SK-N-SH (cell line): ENCODE measurements around the gene AHNAK2. TPM values are rescaled to one million over a fixed set of nuclear protein-coding genes. Genes with fewer than 3 reads are reported as not detected.

Source experiments
- CTCF ChIA-PET: fragments of 300-600, 350-600 bp; formaldehyde crosslinking; extraction: SDS; loops from one replicate; lab custom pipeline; 2021; lab: Yijun Ruan, JAX
- POLR2A ChIA-PET: fragments of 350-600 bp; sonication (Branson Sonifier 250); formaldehyde crosslinking; extraction: SDS; loops from one replicate; lab custom pipeline; 2020; ENCODE audit warnings: antibody characterized with exemption, inconsistent platforms; lab: Yijun Ruan, JAX
- DNase-seq: peaks from one replicate; pipeline ENCODE4 v3.0.0; 2012
- H2AFZ ChIP-seq: fragments of 200-600 bp; sonication (generic); 2 replicates; pipeline ENCODE4 v1.8.1; 2016; ENCODE audit warnings: antibody characterized with exemption, mild to moderate bottlenecking, low read depth
- H3F3A ChIP-seq: fragments of 200-600 bp; sonication (generic); replicated peaks from 2 replicates; pipeline ENCODE3; 2016; ENCODE audit warnings: antibody characterized with exemption, mild to moderate bottlenecking; ENCODE audit not compliant: insufficient read depth
- H3K27ac ChIP-seq, 2 experiments: fragments of 200-500 bp in 1 of 2; fragments of 200-600 bp in 1 of 2; sonication (Bioruptor generic) in 1 of 2; sonication (generic), shearing (Covaris generic) in 1 of 2; 2 replicates each; pipeline versions ENCODE4 v1.5.1 to v1.6.1; 2014 to 2016; ENCODE audit warnings: low read depth in 2 of 2, inconsistent platforms in 1 of 2, low read length in 1 of 2, mild to moderate bottlenecking in 1 of 2, mixed read lengths in 1 of 2
- H3K27me3 ChIP-seq: fragments of 200-600 bp; sonication (generic), shearing (Covaris generic); 2 replicates; pipeline ENCODE4 v1.6.1; 2016; ENCODE audit warnings: mixed run types; ENCODE audit not compliant: insufficient read depth
- H3K36me3 ChIP-seq, 2 experiments: fragments of 200-500 bp in 1 of 2; fragments of 200-600 bp in 1 of 2; sonication (Bioruptor generic) in 1 of 2; sonication (generic) in 1 of 2; replicated peaks in 1 of 2; 2 replicates each; pipeline versions ENCODE3 to v1.5.1; 2014 to 2016; ENCODE audit warnings: low read length in 1 of 2, mild to moderate bottlenecking in 1 of 2; ENCODE audit not compliant: insufficient read depth in 2 of 2, control insufficient read depth in 1 of 2
- H3K4me1 ChIP-seq, 2 experiments: fragments of 200-500 bp in 1 of 2; fragments of 200-600 bp in 1 of 2; sonication (Bioruptor generic) in 1 of 2; sonication (generic), shearing (Covaris generic) in 1 of 2; 2 replicates each; pipeline versions ENCODE4 v1.5.1 to v1.6.1; 2014 to 2016; ENCODE audit warnings: low read depth in 1 of 2, low read length in 1 of 2, mixed run types in 1 of 2; ENCODE audit not compliant: insufficient read depth in 2 of 2, control insufficient read depth in 1 of 2
- H3K4me2 ChIP-seq: fragments of 200-600 bp; sonication (generic), shearing (Covaris generic); 2 replicates; pipeline ENCODE4 v1.6.1; 2017; ENCODE audit warnings: mixed run types
- H3K4me3 ChIP-seq, 2 experiments: fragments of 200-500 bp in 1 of 2; fragments of 200-600 bp in 1 of 2; sonication (Bioruptor generic) in 1 of 2; sonication (generic), shearing (Covaris generic) in 1 of 2; 2 replicates each; pipeline versions ENCODE4 v1.5.1 to v1.8.1; 2014 to 2016; ENCODE audit warnings: low read depth in 2 of 2, inconsistent platforms in 1 of 2, low read length in 1 of 2, mild to moderate bottlenecking in 1 of 2, mixed read lengths in 1 of 2, moderate library complexity in 1 of 2
- H3K79me2 ChIP-seq: fragments of 200-600 bp; sonication (generic); 2 replicates; pipeline ENCODE4 v1.8.1; 2017; ENCODE audit warnings: mild to moderate bottlenecking; ENCODE audit not compliant: insufficient read depth
- H3K9ac ChIP-seq: fragments of 200-600 bp; sonication (generic); 2 replicates; pipeline ENCODE4 v1.6.1; 2017; ENCODE audit warnings: mixed run types
- H3K9me2 ChIP-seq: fragments of 200-600 bp; sonication (generic); 2 replicates; pipeline ENCODE4 v1.6.1; 2017; ENCODE audit warnings: mixed run types
- H3K9me3 ChIP-seq: fragments of 200-600 bp; sonication (generic); 2 replicates; pipeline ENCODE4 v1.6.1; 2017; ENCODE audit warnings: mixed run types, mild to moderate bottlenecking, moderate library complexity
- H4K20me1 ChIP-seq: fragments of 200-600 bp; sonication (generic); 2 replicates; pipeline ENCODE4 v1.6.1; 2017; ENCODE audit warnings: mild to moderate bottlenecking, mixed run types; ENCODE audit not compliant: insufficient read depth
- ELF1 ChIP-seq: IDR thresholded peaks from 2 replicates; pipeline ENCODE4 v1.4.0; 2012
- EP300 ChIP-seq, 2 experiments: IDR thresholded peaks; 2 replicates each; pipeline versions ENCODE4 v1.4.0 to v1.6.1; 2012; ENCODE audit warnings: borderline replicate concordance in 1 of 2, low read depth in 1 of 2, low read length in 1 of 2
- FOXJ3 ChIP-seq: sonication (generic); formaldehyde crosslinking; IDR thresholded peaks from 2 replicates; pipeline ENCODE4 v1.5.1; 2020; ENCODE audit warnings: mild to moderate bottlenecking, missing genetic modification reagents
- GABPA ChIP-seq: IDR thresholded peaks from 2 replicates; pipeline ENCODE4 v1.4.0; 2012; ENCODE audit warnings: low read depth, mild to moderate bottlenecking
- MAX ChIP-seq: IDR thresholded peaks from 2 replicates; pipeline ENCODE4 v1.4.0; 2012; ENCODE audit warnings: low read depth
- MEF2A ChIP-seq: IDR thresholded peaks from 2 replicates; pipeline ENCODE4 v1.4.0; 2012; ENCODE audit warnings: low read depth, borderline replicate concordance
- MXI1 ChIP-seq: IDR thresholded peaks from 2 replicates; pipeline ENCODE4 v1.6.1; 2012; ENCODE audit warnings: mild to moderate bottlenecking, low read depth, low read length, improper control_type of control experiment
- NFIC ChIP-seq: IDR thresholded peaks from 2 replicates; pipeline ENCODE4 v1.4.0; 2012; ENCODE audit warnings: borderline replicate concordance
- NRF1 ChIP-seq: IDR thresholded peaks from 2 replicates; pipeline ENCODE4 v1.6.1; 2012; ENCODE audit warnings: low read depth, mild to moderate bottlenecking, low read length
- RAD21 ChIP-seq: IDR thresholded peaks from 2 replicates; pipeline ENCODE4 v1.6.1; 2012; ENCODE audit warnings: mild to moderate bottlenecking, low read length
- RFX5 ChIP-seq: IDR thresholded peaks from 2 replicates; pipeline ENCODE4 v1.6.1; 2012; ENCODE audit warnings: mild to moderate bottlenecking, improper control_type of control experiment, low read length
- SIN3A ChIP-seq: IDR thresholded peaks from 2 replicates; pipeline ENCODE4 v1.6.1; 2012; ENCODE audit warnings: low read depth, mild to moderate bottlenecking, low read length, moderate library complexity, borderline replicate concordance
- SMC3 ChIP-seq: IDR thresholded peaks from 2 replicates; pipeline ENCODE4 v1.6.1; 2012; ENCODE audit warnings: low read depth, low read length, improper control_type of control experiment
- TAF1 ChIP-seq: IDR thresholded peaks from 2 replicates; pipeline ENCODE4 v1.6.1; 2012; ENCODE audit warnings: low read depth, mild to moderate bottlenecking, low read length, moderate library complexity, borderline replicate concordance
- TCF12 ChIP-seq: IDR thresholded peaks from 2 replicates; pipeline ENCODE4 v1.4.0; 2012
- WGBS: methylation state at CpG from one replicate; pipeline ENCODE4 v1.1.6; 2017; ENCODE audit warnings: low lambda C conversion rate; 5-methylcytosine and 5-hydroxymethylcytosine counted together
- polyA plus RNA-seq, 3 experiments: library from polyadenylated mRNA; depleted of rRNA; stranded (reverse); fragments of >200 nt; gene quantifications; 2 replicates each; pipeline ENCODE4 v1.2.3, GENCODE V29; 2012
- TF ChIP-seq, protein P1 (sequence below): IDR thresholded peaks from 2 replicates; pipeline ENCODE4 v1.4.0; 2012; ENCODE audit warnings: low read depth, borderline replicate concordance
- TF ChIP-seq, protein P2 (sequence below): IDR thresholded peaks from 2 replicates; pipeline ENCODE4 v1.4.0; 2012; ENCODE audit warnings: low read depth, borderline replicate concordance
- TF ChIP-seq, protein P3 (sequence below): fragments of 200-600 bp; sonication (generic); IDR thresholded peaks from 2 replicates; pipeline ENCODE4 v1.6.1; 2017; ENCODE audit warnings: antibody characterized with exemption, mild to moderate bottlenecking, moderate library complexity
- TF ChIP-seq, protein P4 (sequence below): IDR thresholded peaks from 2 replicates; pipeline ENCODE4 v1.6.1; 2012; ENCODE audit warnings: mild to moderate bottlenecking, low read depth, low read length, moderate library complexity

AHNAK2 gene
- polyA plus RNA-seq, 1 of the 3 experiments (the other 2 are of a cell fraction) = 33.5 TPM

DNA sequence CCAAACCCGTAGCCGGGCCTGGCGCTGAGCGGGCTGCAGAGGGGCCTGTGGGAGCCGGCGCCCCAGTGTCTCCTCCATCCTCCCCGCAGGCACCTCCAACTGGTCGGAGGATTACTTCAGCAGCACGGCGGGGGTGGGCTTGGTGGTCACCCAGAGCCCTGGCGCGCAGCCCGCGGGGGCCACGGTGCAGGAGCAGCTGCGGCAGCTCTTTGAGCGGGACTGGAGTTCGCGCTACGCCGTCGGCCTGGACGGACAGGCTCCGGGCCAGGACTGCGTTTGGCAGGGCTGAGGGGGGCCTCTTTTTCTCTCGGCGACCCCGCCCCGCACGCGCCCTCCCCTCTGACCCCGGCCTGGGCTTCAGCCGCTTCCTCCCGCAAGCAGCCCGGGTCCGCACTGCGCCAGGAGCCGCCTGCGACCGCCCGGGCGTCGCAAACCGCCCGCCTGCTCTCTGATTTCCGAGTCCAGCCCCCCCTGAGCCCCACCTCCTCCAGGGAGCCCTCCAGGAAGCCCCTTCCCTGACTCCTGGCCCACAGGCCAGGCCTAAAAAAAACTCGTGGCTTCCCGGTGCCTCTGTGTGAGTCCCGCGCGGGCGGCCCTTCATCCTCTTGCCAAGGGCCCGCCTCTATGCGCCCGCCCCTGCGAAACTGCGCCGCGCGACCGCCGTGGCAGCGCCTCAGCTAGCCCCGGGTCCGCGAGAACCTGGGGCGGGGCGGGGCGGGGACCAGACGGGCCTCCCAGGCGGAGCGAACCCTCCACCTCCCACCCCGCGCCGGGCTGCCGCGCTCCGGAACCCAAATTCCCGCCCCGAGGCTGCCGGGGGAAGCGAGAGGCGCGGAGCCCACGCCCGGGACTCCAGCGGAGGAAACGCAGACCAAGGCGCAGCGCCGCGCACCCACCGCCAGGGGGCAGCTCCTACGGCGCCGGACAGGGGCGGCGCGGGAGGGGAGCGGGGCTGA lies 45.2 kb downstream of the AHNAK2 start:
- ChIA-PET CTCF (interaction anchor here (0.6 to 4.7 kb wide), 13 partner anchors 10 to 153 kb away, joined by 3 to 20 read pairs (median 4); partner anchors contain the start of genes CDCA4 and ZBTB42), POLR2A (interaction anchor here (1.0 kb wide), 1 partner anchor 88 kb away, joined by 8 read pairs; the partner anchor contains the start of gene CDCA4)
- H3K9ac ChIP-seq = peak overlapping the region; percentile 62
- no peaks in the 10 kb centered on the region for H3K9me2 ChIP-seq
- TF ChIP-seq ELF1 = no peak
- TF ChIP-seq, protein P1, sequence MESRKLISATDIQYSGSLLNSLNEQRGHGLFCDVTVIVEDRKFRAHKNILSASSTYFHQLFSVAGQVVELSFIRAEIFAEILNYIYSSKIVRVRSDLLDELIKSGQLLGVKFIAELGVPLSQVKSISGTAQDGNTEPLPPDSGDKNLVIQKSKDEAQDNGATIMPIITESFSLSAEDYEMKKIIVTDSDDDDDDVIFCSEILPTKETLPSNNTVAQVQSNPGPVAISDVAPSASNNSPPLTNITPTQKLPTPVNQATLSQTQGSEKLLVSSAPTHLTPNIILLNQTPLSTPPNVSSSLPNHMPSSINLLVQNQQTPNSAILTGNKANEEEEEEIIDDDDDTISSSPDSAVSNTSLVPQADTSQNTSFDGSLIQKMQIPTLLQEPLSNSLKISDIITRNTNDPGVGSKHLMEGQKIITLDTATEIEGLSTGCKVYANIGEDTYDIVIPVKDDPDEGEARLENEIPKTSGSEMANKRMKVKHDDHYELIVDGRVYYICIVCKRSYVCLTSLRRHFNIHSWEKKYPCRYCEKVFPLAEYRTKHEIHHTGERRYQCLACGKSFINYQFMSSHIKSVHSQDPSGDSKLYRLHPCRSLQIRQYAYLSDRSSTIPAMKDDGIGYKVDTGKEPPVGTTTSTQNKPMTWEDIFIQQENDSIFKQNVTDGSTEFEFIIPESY = no peak
- TF ChIP-seq TCF12 = no peak
- TF ChIP-seq TAF1 = peak; percentile 74
- TF ChIP-seq GABPA = peak; percentile 66
- TF ChIP-seq SIN3A = 0 out of 2 replicates have a peak, but pooled peaks have one; percentile 48
- TF ChIP-seq NRF1 = no peak
- TF ChIP-seq SMC3 = peak; percentile 55
- TF ChIP-seq MXI1 = no peak
- TF ChIP-seq, protein P2, sequence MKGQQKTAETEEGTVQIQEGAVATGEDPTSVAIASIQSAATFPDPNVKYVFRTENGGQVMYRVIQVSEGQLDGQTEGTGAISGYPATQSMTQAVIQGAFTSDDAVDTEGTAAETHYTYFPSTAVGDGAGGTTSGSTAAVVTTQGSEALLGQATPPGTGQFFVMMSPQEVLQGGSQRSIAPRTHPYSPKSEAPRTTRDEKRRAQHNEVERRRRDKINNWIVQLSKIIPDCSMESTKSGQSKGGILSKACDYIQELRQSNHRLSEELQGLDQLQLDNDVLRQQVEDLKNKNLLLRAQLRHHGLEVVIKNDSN = no peak
- TF ChIP-seq EP300 (IDR thresholded peaks at IDR 0.05; ENCODE audit: borderline replicate concordance in 1 of 2, low read depth in 1 of 2, low read length in 1 of 2) = 0 out of 4 replicates have a peak, but pooled peaks of 1 of the 2 experiments have one; percentile 11
- TF ChIP-seq RAD21 = peak; percentile 31
- TF ChIP-seq, protein P3, sequence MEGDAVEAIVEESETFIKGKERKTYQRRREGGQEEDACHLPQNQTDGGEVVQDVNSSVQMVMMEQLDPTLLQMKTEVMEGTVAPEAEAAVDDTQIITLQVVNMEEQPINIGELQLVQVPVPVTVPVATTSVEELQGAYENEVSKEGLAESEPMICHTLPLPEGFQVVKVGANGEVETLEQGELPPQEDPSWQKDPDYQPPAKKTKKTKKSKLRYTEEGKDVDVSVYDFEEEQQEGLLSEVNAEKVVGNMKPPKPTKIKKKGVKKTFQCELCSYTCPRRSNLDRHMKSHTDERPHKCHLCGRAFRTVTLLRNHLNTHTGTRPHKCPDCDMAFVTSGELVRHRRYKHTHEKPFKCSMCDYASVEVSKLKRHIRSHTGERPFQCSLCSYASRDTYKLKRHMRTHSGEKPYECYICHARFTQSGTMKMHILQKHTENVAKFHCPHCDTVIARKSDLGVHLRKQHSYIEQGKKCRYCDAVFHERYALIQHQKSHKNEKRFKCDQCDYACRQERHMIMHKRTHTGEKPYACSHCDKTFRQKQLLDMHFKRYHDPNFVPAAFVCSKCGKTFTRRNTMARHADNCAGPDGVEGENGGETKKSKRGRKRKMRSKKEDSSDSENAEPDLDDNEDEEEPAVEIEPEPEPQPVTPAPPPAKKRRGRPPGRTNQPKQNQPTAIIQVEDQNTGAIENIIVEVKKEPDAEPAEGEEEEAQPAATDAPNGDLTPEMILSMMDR = peak; percentile 48
- TF ChIP-seq FOXJ3 (CRISPR knock-in tag) = no peak
- no peak for TF ChIP-seq NFIC
- TF ChIP-seq RFX5 = no peak
- TF ChIP-seq MEF2A = no peak
- TF ChIP-seq MAX = peak; percentile 71; the same call in 1 of the 2 replicates
- TF ChIP-seq, protein P4, sequence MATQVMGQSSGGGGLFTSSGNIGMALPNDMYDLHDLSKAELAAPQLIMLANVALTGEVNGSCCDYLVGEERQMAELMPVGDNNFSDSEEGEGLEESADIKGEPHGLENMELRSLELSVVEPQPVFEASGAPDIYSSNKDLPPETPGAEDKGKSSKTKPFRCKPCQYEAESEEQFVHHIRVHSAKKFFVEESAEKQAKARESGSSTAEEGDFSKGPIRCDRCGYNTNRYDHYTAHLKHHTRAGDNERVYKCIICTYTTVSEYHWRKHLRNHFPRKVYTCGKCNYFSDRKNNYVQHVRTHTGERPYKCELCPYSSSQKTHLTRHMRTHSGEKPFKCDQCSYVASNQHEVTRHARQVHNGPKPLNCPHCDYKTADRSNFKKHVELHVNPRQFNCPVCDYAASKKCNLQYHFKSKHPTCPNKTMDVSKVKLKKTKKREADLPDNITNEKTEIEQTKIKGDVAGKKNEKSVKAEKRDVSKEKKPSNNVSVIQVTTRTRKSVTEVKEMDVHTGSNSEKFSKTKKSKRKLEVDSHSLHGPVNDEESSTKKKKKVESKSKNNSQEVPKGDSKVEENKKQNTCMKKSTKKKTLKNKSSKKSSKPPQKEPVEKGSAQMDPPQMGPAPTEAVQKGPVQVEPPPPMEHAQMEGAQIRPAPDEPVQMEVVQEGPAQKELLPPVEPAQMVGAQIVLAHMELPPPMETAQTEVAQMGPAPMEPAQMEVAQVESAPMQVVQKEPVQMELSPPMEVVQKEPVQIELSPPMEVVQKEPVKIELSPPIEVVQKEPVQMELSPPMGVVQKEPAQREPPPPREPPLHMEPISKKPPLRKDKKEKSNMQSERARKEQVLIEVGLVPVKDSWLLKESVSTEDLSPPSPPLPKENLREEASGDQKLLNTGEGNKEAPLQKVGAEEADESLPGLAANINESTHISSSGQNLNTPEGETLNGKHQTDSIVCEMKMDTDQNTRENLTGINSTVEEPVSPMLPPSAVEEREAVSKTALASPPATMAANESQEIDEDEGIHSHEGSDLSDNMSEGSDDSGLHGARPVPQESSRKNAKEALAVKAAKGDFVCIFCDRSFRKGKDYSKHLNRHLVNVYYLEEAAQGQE = peak; percentile 55; the same call in 1 of the 2 replicates
- no peak overlapping the region for H3K27ac ChIP-seq
- peaks cover 3% of the 10 kb centered on the region for H3F3A ChIP-seq
- H3K27me3 ChIP-seq = no peaks in the 10 kb centered on the region
- no peaks in the 10 kb centered on the region for H4K20me1 ChIP-seq
- H3K4me2 ChIP-seq = peak overlapping the region; percentile 81
- no peaks in the 10 kb centered on the region for H3K9me3 ChIP-seq
- 28% methylated on average over 30 of the region's 100 CpGs for WGBS
- peaks cover 0 to 5% of the 10 kb centered on the region in 2 experiments; a peak in 1 of 4 replicates for H3K4me1 ChIP-seq
- peak; percentile 97 for DNase-seq
- H2AFZ ChIP-seq = peak overlapping the region; percentile 86; the same call in 1 of the 2 replicates
- peak overlapping the region; percentile 53 to 62 for H3K4me3 ChIP-seq
- no peaks in the 10 kb centered on the region for H3K79me2 ChIP-seq
- peaks cover 0 to 2% of the 10 kb centered on the region in 2 experiments for H3K36me3 ChIP-seq
